K562 (cell line): ENCODE measurements around the gene GLOD4. TPM values are rescaled to one million over a fixed set of nuclear protein-coding genes. Genes with fewer than 3 reads are reported as not detected.
"Not testable (repeated sequence)": the region's sequence is repeated elsewhere in the genome, so short reads cannot be mapped to it uniquely, and the experiment has no call there.

Source experiments
- ATAC-seq: fragments of 200-7000 bp; cut with Tn5 transposase; 3 replicates; pipeline ENCODE4 v1.9.1; 2020; ENCODE audit warnings: moderate library complexity
- BruUV-seq: library from RNA; stranded (reverse); fragments of 400-500 nt; replicated peaks from 2 replicates; lab custom pipeline; 2021; lab: Mats Ljungman, UMichigan
- CTCF ChIA-PET: fragments of 300-600 bp; formaldehyde crosslinking; extraction: SDS; loops from one replicate; lab custom pipeline; 2021; ENCODE audit warnings: low intra/inter-chr PET ratio; lab: Yijun Ruan, JAX
- POLR2A ChIA-PET: fragments of 300-600, 350-650 bp; sonication (Branson Sonifier 250); formaldehyde crosslinking; extraction: SDS; loops from one replicate; lab custom pipeline; 2021; ENCODE audit warnings: antibody characterized with exemption, inconsistent platforms; lab: Yijun Ruan, JAX
- DNase-seq, 4 experiments: peaks; one replicate each; pipeline versions ENCODE4 v3.0.0 to v3.0.0-alpha.2; 2011 to 2018; ENCODE audit warnings: low spot score in 3 of 4, mixed read lengths in 3 of 4; ENCODE audit errors: extremely low read depth in 1 of 4
- FAIRE-seq: peaks from 2 replicates; lab custom pipeline; 2011; peaks lifted over from hg19 to GRCh38; lab: Jason Lieb, UNC
- H2AFZ ChIP-seq: 2 replicates; pipeline ENCODE4 v1.6.0; 2011; ENCODE audit warnings: low read depth, low read length, control low read depth, inconsistent platforms
- H3K27ac ChIP-seq: fragments of 200-600 bp; 3 replicates; pipeline ENCODE4 v1.8.0; 2011; ENCODE audit warnings: low read depth, mild to moderate bottlenecking, control low read depth, inconsistent platforms, low read length, moderate library complexity, mixed read lengths; ENCODE audit errors: extremely low read depth
- H3K27me3 ChIP-seq, 2 experiments: fragments of 300-600 bp in 1 of 2; 2 replicates in 1 of 2; 3 replicates in 1 of 2; pipeline versions ENCODE4 v1.6.0 to v1.8.0; 2011; ENCODE audit warnings: inconsistent platforms in 2 of 2, low read length in 2 of 2, mild to moderate bottlenecking in 1 of 2, mixed read lengths in 1 of 2, moderate library complexity in 1 of 2; ENCODE audit not compliant: control insufficient read depth in 2 of 2, insufficient read depth in 2 of 2
- H3K36me3 ChIP-seq: fragments of 300-600 bp; 3 replicates; pipeline ENCODE4 v1.8.0; 2011; ENCODE audit warnings: mild to moderate bottlenecking, low read length, inconsistent platforms; ENCODE audit not compliant: control insufficient read depth, insufficient read depth
- H3K4me1 ChIP-seq, 2 experiments: fragments of 200-600 bp in 1 of 2; replicated peaks in 1 of 2; 2 replicates in 1 of 2; 3 replicates in 1 of 2; pipeline versions ENCODE4 v1.5.1 to v1.8.0; 2011; ENCODE audit warnings: inconsistent platforms in 2 of 2, low read length in 2 of 2, mild to moderate bottlenecking in 1 of 2, mixed read lengths in 1 of 2, moderate library complexity in 1 of 2; ENCODE audit not compliant: control insufficient read depth in 2 of 2, insufficient read depth in 2 of 2
- H3K4me2 ChIP-seq: 2 replicates; pipeline ENCODE4 v1.6.1; 2011; ENCODE audit warnings: low read length, control low read depth, inconsistent platforms, mixed read lengths; ENCODE audit not compliant: insufficient read depth
- H3K4me3 ChIP-seq: fragments of 200-600 bp; sonication (generic), shearing (Covaris generic); 2 replicates; pipeline ENCODE4 v1.5.1; 2016; ENCODE audit warnings: control low read depth, inconsistent platforms
- H3K79me2 ChIP-seq: fragments of 200-600 bp; 3 replicates; pipeline ENCODE4 v1.8.0; 2011; ENCODE audit warnings: low read length, inconsistent platforms; ENCODE audit not compliant: control insufficient read depth, insufficient read depth
- H3K9ac ChIP-seq, 2 experiments: 2 replicates each; pipeline versions ENCODE4 v1.6.0 to v1.6.1; 2011; ENCODE audit warnings: low read depth in 2 of 2, low read length in 2 of 2, control low read depth in 1 of 2, inconsistent platforms in 1 of 2, mild to moderate bottlenecking in 1 of 2, mixed read lengths in 1 of 2; ENCODE audit not compliant: insufficient read depth in 1 of 2
- H3K9me1 ChIP-seq: one replicate; pipeline ENCODE4 v1.6.0; 2011; ENCODE audit warnings: inconsistent platforms, mild to moderate bottlenecking, low read length, moderate library complexity; ENCODE audit not compliant: control insufficient read depth, insufficient read depth
- H3K9me3 ChIP-seq: replicated peaks from 2 replicates; pipeline ENCODE4 v1.5.1; 2011; ENCODE audit warnings: low read depth, low read length, inconsistent platforms; ENCODE audit not compliant: control insufficient read depth, insufficient read depth
- H4K20me1 ChIP-seq: replicated peaks from 2 replicates; pipeline ENCODE4 v1.6.1; 2011; ENCODE audit warnings: low read length, inconsistent platforms, mixed read lengths; ENCODE audit not compliant: control insufficient read depth, insufficient read depth
- TRIM24 ChIP-seq, 2 experiments: fragments of 450-650 bp; IDR thresholded peaks; 2 replicates each; pipeline ENCODE4 v1.6.1; 2016
- WGBS: fragments of 100-300 bp; shearing (Covaris generic); methylation state at CpG from one replicate; pipeline ENCODE4 v1.1.6; 2016; ENCODE audit warnings: low coverage, mixed read lengths; ENCODE audit not compliant: insufficient coverage; ENCODE audit errors: missing lambda C conversion rate; 5-methylcytosine and 5-hydroxymethylcytosine counted together
- in situ Hi-C: fragments of 300-500 bp; cut with MboI; formaldehyde crosslinking; loops from 4 replicates; pipeline ENCODE4 v1.15.0; 2018; ENCODE audit warnings: inconsistent platforms, mixed read lengths
- intact Hi-C: fragments of 100-400 bp; cut with micrococcal nuclease; formaldehyde crosslinking; loops from 2 replicates; pipeline ENCODE4 v1.14.2; 2022
- polyA plus RNA-seq, 8 experiments: library from polyadenylated mRNA; depleted of rRNA in 4 of 8; stranded (reverse) in 5 of 8; unstranded in 3 of 8; fragments of >200 nt; fragmentation: Nextera tagmentation in 2 of 8; fragmentation: Illumina TruSeq in 1 of 8; extraction: Ambion mirVana in 2 of 8; extraction: Trizol in 1 of 8; gene quantifications; 2 replicates each; pipeline versions ENCODE4 v1.2.1 to v1.2.3, GENCODE V29; 2011 to 2014; ENCODE audit warnings: inconsistent platforms in 1 of 8, missing spikeins in 1 of 8
- total RNA-seq, 7 experiments: library from RNA; depleted of rRNA in 6 of 7; stranded (reverse); fragments of >200 nt in 6 of 7; fragmentation: Illumina TruSeq in 2 of 7; extraction: Trizol in 2 of 7; gene quantifications; 2 replicates each; pipeline versions ENCODE4 v1.2.1 to v1.2.3, GENCODE V29; 2011 to 2021; ENCODE audit warnings: low replicate concordance in 1 of 7
- TF ChIP-seq, protein P1 (sequence below), 2 experiments: fragments of 450-650 bp in 1 of 2; IDR thresholded peaks; 2 replicates each; pipeline ENCODE4 v1.6.1; 2011 to 2017; ENCODE audit warnings: low read depth in 2 of 2, antibody characterized with exemption in 1 of 2, borderline replicate concordance in 1 of 2, low read length in 1 of 2, mild to moderate bottlenecking in 1 of 2, mixed read lengths in 1 of 2; ENCODE audit not compliant: control insufficient read depth in 1 of 2

GLOD4 gene
- total and polyA plus RNA-seq, 9 of the 15 experiments (the other 6 are each of a cell fraction or from before 2014, with no cell fraction given) = 52.0 to 109 (median 64.9) TPM

GRCh38 chr17:787641-788221 lies 5.7 kb upstream of the GLOD4 start:
- Histone ChIP-seq H3K36me3 (peaks cover 75% of the 10 kb centered on the region; the same call in 2 of the 3 replicates), H3K4me3 (no peak overlapping the region), H3K9ac (no peak overlapping the region), H4K20me1 (no peaks in the 10 kb centered on the region)
- 98% methylated on average over 9 of the region's 12 CpGs for WGBS
- no peak for DNase-seq
- no peak for ATAC-seq
- POLR2A ChIA-PET = no interaction called here
- FAIRE-seq = no peak
- no peak for TF ChIP-seq TRIM24 (IDR thresholded peaks at IDR 0.05)
- TF ChIP-seq, protein P1, sequence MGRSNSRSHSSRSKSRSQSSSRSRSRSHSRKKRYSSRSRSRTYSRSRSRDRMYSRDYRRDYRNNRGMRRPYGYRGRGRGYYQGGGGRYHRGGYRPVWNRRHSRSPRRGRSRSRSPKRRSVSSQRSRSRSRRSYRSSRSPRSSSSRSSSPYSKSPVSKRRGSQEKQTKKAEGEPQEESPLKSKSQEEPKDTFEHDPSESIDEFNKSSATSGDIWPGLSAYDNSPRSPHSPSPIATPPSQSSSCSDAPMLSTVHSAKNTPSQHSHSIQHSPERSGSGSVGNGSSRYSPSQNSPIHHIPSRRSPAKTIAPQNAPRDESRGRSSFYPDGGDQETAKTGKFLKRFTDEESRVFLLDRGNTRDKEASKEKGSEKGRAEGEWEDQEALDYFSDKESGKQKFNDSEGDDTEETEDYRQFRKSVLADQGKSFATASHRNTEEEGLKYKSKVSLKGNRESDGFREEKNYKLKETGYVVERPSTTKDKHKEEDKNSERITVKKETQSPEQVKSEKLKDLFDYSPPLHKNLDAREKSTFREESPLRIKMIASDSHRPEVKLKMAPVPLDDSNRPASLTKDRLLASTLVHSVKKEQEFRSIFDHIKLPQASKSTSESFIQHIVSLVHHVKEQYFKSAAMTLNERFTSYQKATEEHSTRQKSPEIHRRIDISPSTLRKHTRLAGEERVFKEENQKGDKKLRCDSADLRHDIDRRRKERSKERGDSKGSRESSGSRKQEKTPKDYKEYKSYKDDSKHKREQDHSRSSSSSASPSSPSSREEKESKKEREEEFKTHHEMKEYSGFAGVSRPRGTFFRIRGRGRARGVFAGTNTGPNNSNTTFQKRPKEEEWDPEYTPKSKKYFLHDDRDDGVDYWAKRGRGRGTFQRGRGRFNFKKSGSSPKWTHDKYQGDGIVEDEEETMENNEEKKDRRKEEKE (IDR thresholded peaks at IDR 0.05; ENCODE audit: borderline replicate concordance in 1 of 2, control insufficient read depth in 1 of 2, low read depth in 2 of 2, low read length in 1 of 2) = no peak
- TF ChIP-seq, all 486 proteins: peak for 0
- BruUV-seq = no TSS peak
- Histone ChIP-seq H3K9me1 (no peaks in the 10 kb centered on the region), H3K27me3 (no peaks in the 10 kb centered on the region), H3K79me2 (peaks cover 24% of the 10 kb centered on the region), H3K9me3 (no peaks in the 10 kb centered on the region), H3K4me2 (no peak overlapping the region), H3K4me1 (peaks cover 7 to 9% of the 10 kb centered on the region in 2 experiments; a peak in 3 of 5 replicates), H2AFZ (no peak overlapping the region), H3K27ac (no peak overlapping the region)
- intact Hi-C loops = no loop called here
- in situ Hi-C loops = loop anchor here (5.0 kb wide), 1 partner anchor 200 kb away; no protein-coding TSS in a partner anchor
- CTCF ChIA-PET = no interaction called here

- H3K4me1 ChIP-seq, H4K20me1 ChIP-seq, H3K4me3 ChIP-seq, ATAC-seq, DNase-seq, CTCF ChIA-PET, H3K27me3 ChIP-seq, H3K27ac ChIP-seq, BruUV-seq, H3K9me3 ChIP-seq, H2AFZ ChIP-seq, H3K4me2 ChIP-seq, H3K9me1 ChIP-seq, intact Hi-C loops, H3K9ac ChIP-seq, FAIRE-seq: not testable (repeated sequence)
- 94% methylated on average over 6 of the region's 7 CpGs for WGBS
- POLR2A ChIA-PET = interaction anchor here (1.9 kb wide), 1 partner anchor 12 kb away, joined by 5 read pairs; no protein-coding TSS in a partner anchor
- in situ Hi-C loops = loop anchor here (5.0 kb wide), 1 partner anchor 201 kb away; no protein-coding TSS in a partner anchor
- peaks cover 57% of the 10 kb centered on the region; the same call in 2 of the 3 replicates for H3K36me3 ChIP-seq
- peaks cover 42% of the 10 kb centered on the region for H3K79me2 ChIP-seq
Observed at GRCh38 chr17:785901-786300, 3.8 kb upstream of the GLOD4 start.
